ENCODE measurements around the gene CDO1.

DNA sequence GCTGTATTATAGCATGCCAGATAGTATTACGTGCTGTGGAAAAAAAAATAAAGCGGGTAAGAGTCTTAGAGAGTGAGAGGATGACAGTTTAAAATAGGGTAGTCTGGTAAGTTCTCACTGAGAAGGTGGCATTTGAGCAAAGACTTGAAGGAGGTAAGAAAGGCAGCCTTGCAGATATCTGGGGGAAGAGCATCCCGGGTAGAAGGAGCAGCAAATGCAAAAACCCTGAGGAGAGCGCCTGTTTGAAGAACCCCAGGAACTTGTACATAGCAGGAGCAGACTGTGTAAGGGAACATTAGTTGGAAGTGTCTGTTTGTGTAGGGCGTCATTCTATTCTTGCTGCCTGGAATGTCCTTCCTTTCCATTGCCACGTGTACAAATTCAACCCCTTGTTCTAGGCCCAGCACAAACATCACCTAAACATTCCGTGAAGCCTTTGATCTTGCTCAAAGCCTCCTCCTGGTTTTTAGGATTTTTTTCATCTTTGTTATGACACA is 27.9 kb upstream of the CDO1 start:
- no peak for TF ChIP-seq POLR2AphosphoS5 (IDR thresholded peaks at IDR 0.05)
- TF ChIP-seq, protein P1, sequence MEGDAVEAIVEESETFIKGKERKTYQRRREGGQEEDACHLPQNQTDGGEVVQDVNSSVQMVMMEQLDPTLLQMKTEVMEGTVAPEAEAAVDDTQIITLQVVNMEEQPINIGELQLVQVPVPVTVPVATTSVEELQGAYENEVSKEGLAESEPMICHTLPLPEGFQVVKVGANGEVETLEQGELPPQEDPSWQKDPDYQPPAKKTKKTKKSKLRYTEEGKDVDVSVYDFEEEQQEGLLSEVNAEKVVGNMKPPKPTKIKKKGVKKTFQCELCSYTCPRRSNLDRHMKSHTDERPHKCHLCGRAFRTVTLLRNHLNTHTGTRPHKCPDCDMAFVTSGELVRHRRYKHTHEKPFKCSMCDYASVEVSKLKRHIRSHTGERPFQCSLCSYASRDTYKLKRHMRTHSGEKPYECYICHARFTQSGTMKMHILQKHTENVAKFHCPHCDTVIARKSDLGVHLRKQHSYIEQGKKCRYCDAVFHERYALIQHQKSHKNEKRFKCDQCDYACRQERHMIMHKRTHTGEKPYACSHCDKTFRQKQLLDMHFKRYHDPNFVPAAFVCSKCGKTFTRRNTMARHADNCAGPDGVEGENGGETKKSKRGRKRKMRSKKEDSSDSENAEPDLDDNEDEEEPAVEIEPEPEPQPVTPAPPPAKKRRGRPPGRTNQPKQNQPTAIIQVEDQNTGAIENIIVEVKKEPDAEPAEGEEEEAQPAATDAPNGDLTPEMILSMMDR (IDR thresholded peaks at IDR 0.05): no peak
- TF ChIP-seq POLR2A (IDR thresholded peaks at IDR 0.05): no peak
